CD4-positive, alpha-beta T cell treated with Interleukin-12 subunit alpha and Interleukin-12 subunit beta, for 1 hour (primary cell): Measurements from ENCODE around the gene PCNT.

Experiments used
- DNase-seq: peaks from one replicate; pipeline ENCODE4 v3.0.0-alpha.2; 2020

PCNT gene

GRCh38 chr21:46344219-46344915 is 20.4 kb downstream of the PCNT start:
- DNase-seq, result no peak

- no peak for DNase-seq
Measured at GRCh38 chr21:46345861-46346260, 21.9 kb downstream of the PCNT start.

GRCh38 chr21:46346296-46347202 is 22.6 kb downstream of the PCNT start:
- no peak for DNase-seq

- DNase-seq, result no peak
Measured at GRCh38 chr21:46347203-46347550, 23.2 kb downstream of the PCNT start.

GRCh38 chr21:46347791-46348381 is 23.9 kb downstream of the PCNT start:
- DNase-seq, result no peak

- no peak for DNase-seq
Measured at GRCh38 chr21:46349134-46349760, 25.3 kb downstream of the PCNT start.

- DNase-seq, result no peak
Measured at GRCh38 chr21:46350571-46350970, 26.6 kb downstream of the PCNT start.

- no peak for DNase-seq
Measured at GRCh38 chr21:46350981-46351380, 27.0 kb downstream of the PCNT start.

- DNase-seq, result no peak
Measured at GRCh38 chr21:46351476-46352163, 27.7 kb downstream of the PCNT start.

GRCh38 chr21:46352164-46352515 is 28.2 kb downstream of the PCNT start:
- no peak for DNase-seq

GRCh38 chr21:46352913-46353312 is 29.0 kb downstream of the PCNT start:
- no peak for DNase-seq

GRCh38 chr21:46354046-46354445 is 30.1 kb downstream of the PCNT start:
- DNase-seq, result no peak

- no peak for DNase-seq
Measured at GRCh38 chr21:46354518-46354917, 30.6 kb downstream of the PCNT start.

GRCh38 chr21:46355161-46356004 is 31.4 kb downstream of the PCNT start:
- DNase-seq, result no peak

- DNase-seq, result no peak
Measured at GRCh38 chr21:46356005-46356338, 32.0 kb downstream of the PCNT start.

GRCh38 chr21:46356494-46357334 is 32.8 kb downstream of the PCNT start:
- no peak for DNase-seq

GRCh38 chr21:46357335-46357604 is 33.3 kb downstream of the PCNT start:
- no peak for DNase-seq

GRCh38 chr21:46357684-46358425 is 33.9 kb downstream of the PCNT start:
- no peak for DNase-seq

GRCh38 chr21:46361176-46361575 is 37.2 kb downstream of the PCNT start:
- no peak for DNase-seq

- no peak for DNase-seq
Measured at GRCh38 chr21:46361935-46362334, 38.0 kb downstream of the PCNT start.

- DNase-seq, result no peak
Measured at GRCh38 chr21:46362946-46363345, 39.0 kb downstream of the PCNT start.
